GM04503 (cell line): Measurements from ENCODE around the gene OR10Z1.

Experiments used
- DNase-seq: peaks from one replicate; pipeline ENCODE4 v3.0.0-alpha.2; 2012; ENCODE audit warnings: low read depth

OR10Z1 gene, protein sequence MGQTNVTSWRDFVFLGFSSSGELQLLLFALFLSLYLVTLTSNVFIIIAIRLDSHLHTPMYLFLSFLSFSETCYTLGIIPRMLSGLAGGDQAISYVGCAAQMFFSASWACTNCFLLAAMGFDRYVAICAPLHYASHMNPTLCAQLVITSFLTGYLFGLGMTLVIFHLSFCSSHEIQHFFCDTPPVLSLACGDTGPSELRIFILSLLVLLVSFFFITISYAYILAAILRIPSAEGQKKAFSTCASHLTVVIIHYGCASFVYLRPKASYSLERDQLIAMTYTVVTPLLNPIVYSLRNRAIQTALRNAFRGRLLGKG

DNA sequence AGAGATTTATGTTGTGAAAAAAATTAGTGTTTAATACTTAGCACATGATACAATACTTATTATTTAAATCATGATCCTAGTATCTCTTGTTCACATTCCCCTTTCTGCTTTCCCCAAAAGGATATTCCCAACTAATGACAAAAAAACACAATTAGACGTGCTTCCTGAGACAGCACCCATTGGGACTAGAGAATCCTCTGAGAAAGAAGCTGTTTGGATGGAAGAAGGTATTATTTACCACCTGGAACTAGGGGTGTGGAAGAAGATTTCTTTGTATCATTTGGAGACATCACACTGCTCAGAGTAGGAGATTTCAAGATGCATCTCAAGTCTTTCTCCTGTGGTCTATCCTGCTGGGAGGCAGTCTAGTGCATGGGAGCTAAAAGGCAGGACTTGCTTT lies at the start of gene OR10Z1:
OR10Z1 (plus strand) TSS at position 301 of the 400 bp plus-strand sequence. CDS start 1,171 bp downstream, outside the sequence.
- DNase-seq: no peak

DNA sequence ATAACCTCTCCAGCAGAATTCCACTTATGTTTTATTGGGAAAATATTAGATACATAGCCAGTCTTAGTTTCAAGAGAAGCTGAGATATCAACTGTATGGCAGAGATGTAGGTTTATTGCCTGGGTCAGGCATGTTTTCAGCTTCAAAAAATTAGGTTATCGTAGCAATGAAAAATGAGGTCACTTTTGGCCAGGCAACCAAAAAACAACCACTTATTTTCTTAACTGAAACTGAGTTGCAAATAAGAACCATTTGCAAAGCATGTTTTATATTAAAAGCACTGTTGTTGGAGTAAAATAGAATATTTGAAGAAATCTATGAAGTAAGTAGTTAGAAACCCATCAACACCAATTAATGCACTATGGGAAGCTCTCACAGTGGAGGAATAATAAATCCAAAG lies 45.4 kb upstream of the OR10Z1 start:
- no peak for DNase-seq

DNA sequence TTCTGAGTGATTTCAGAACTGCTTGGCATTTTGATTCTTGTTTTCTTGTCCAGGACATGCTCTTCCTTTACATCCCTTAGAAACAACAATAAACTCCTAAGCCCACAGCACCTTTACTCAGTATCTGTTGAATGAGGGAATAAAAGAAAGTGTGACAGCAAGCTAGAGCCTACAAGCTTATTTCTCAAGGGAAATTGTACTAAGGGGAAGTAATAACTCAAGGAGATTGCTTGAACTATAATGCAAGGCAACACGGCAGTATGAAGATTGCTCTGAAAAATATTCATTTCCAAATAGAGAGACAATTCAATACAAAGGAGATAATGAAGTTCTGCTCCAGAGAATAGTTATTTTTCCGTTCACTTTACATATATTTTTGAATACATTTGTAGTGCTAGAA lies 41.2 kb upstream of the OR10Z1 start:
- no peak for DNase-seq

DNA sequence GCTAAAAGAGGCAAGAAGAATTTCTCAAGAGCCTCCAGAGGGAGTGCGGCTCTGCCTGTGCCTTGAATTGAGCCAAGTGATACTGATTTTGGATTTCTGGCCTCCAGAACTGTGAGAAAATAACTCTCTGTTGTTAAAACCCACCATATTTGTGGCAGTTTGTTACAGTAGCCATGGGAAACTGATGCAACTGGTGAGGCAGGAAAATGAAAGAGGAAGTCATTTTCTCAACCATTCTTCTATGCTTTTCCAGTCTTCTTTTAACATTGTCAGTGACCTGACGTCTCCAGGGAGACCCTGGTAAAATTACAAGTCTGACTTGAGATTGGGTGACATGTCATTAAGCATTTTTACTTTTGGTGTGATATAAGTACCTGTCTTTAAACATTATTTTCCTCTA lies 40.5 kb upstream of the OR10Z1 start:
- DNase-seq: no peak

DNA sequence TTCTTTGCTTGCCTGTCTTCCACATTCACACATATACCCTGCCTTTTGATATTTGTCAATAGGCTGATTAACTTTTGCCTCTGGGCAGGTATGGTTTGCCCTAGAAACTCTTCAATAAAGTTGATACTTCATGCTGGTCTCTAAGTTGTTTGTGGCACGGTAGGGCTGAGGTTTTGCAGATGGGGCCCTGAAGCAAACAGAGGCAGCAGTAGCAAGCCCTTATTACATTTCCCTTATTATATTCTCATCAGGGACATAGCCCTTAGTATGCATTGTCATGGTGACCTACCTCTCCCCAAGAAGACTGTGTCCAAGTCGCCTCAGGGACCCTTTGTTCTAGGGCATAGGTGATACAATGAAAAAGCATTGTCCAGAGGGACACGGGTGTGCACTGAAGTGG lies 34.6 kb upstream of the OR10Z1 start, which contains the start of gene OR6P1:
OR6P1 (minus strand) TSS at position 101 of the 400 bp plus-strand sequence. CDS start 6,976 bp downstream, outside the sequence.
- DNase-seq: no peak

DNA sequence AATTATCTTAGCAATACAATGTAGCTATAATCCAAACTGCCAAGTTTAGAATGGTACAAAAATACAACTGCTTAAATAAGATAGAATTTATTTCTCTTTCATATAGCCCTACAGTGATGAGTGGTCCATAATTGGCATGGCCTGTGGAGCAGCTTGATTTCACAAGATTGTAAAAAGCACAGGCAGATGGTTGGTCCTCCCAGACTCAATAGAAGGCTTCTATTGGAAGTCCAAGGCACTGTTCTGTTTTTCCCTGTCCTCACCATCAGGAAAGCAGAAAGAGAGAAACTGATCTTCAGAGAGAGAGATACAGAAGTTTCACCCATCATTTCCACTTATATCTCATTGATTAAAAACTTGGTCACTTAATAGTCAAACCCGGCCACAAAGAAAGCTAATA lies 32.8 kb upstream of the OR10Z1 start:
- no peak for DNase-seq

DNA sequence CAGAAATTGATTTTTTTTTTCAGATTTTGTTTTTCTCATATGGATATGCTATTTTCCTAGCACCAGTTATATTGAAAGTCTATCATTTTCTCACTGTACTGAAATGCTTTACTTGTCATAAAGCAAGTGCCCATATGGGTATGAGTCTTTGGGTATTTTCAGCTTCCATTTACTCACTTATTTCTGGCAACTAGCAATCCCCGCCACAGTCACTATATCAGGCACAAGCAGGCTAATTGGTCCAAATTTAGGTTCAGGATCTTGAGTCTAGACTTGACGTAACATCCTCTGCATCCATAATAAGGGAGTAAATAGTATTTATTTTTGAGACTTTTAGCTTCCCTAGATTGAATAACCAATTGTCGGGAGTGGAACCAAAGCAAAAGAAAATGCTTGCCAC lies 27.5 kb upstream of the OR10Z1 start:
- no peak for DNase-seq

DNA sequence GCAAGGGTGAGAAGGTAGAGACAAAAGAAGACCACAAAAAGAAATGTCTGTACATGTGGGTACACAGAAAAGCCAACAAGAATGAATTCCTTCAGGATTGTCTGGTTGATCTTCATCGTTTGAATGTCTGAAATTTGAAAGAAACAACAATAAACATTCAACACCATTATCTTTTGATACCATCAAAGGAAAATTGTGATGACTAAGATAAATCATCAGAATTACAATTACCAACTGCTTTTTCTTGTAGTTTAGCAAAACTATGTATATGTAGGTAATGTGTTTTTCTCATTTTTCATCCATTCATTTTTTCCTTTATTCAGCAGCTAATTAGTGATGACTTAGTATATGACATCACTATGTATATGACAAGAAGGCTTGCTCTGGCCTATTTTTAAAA lies 25.3 kb upstream of the OR10Z1 start, which contains the start of gene OR10X1:
OR10X1 (minus strand) TSS at position 167 of the 400 bp plus-strand sequence; CDS start at position 167, 0 bp downstream.
- DNase-seq: no peak

DNA sequence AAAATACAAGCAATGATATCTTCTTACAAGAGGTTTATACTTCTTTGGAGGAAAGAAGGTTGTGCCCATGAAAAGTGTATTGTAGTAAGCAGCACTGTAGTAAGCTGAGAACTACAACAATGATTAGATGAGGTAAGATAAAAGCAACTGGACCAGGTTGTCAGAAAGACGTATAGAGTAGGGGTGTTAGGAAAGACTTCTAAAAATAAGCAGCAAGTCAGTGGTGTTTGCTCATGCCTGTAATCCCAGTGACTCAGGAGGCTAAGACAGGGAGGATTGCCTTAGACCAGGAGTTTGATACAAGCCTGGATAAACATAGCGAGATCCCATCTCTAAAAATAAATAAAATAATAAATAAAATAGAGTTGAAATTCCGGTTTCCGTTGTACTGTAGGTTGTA lies 21.1 kb upstream of the OR10Z1 start:
- DNase-seq: no peak

DNA sequence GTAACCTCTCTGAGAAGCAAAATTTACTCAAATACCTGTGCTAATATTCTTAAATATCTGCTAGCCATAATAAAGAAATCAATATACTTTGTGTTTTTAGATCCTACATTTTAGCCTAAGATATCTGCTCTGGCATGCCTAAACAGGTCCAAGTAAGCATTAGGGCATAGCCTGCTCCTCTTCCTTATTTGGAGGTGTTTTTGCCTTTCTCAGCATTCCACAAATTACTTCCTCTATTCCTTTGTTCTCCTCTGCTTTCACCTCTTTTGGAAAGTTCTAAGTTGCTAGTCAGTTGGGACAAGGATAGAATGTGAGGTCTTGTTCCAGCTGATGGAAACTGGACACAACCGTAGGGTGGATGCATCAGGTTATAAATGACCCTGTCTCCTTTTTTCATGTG lies 18.1 kb upstream of the OR10Z1 start:
- no peak for DNase-seq

DNA sequence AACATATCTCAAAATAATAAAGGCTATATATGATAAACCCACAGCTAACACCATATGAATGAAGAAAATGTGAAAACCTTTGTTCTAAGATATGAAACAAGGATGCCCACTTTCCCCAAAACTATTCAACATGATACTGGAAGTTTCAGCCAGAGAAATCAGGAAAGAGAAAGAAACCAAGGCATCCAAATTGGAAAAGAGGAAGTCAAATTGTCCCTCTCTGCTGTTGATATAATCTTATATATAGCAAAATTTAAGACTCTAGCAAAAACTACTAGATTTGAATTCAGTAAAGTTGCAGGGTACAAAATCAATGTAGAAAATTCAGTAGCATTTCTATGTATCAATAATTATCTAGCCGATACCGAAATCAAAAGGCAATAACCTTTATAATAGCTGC lies 4.3 kb upstream of the OR10Z1 start:
- no peak for DNase-seq

DNA sequence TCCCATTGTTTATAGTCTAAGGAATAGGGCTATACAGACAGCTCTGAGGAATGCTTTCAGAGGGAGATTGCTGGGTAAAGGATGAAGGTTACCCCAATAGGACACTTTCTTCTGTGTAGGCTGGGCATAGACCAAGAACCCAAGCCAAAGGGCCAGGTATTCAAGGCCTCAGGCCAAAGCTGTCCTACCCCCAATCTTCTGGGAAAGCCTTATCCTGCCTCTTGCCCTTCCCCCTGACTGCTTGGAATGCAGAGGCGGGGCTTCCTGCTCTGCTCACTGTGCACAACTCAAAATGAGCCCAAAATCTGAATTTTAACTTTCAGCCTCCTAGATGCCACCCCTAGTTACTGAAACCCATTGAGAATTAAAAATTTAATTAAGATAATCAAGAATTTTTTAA lies 2.2 kb downstream of the OR10Z1 start:
- no peak for DNase-seq

DNA sequence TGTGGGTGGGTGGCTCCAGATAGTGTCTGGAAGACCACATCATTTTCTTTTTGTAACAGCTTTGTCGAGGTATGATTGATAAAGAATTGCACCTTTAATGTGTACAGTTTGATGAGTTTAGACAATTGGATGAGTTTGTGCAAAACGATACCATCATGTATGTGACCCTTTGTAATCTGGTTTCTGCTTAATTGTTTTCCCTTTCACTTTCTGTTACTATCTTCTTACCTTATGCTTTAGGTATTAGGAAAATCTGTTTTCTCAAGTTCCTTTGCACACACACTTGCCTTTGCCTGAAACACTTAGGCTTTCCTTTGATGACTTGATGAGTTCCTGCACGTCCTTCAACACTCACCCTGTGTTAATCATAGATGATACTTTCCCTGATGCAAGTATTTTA lies 6.8 kb downstream of the OR10Z1 start:
- no peak for DNase-seq

DNA sequence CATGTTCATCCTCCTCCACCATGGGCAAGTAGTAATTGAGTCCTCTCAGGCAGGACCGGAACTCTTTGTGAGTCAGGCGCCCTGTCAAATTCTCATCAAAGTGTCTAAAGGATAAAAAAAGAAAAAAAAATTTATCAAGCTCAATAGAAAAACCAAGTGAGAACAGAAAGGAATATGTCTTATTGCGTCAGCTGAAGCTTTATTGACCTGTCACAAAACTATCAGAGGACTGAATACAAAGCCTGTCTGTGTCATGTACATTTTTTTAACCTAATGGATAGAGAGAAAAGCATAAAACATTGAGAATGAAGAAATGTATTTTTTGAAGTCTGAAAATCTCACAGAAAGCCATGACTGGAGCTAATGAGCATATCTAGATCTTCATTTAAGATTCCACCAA lies 8.7 kb downstream of the OR10Z1 start:
- no peak for DNase-seq

DNA sequence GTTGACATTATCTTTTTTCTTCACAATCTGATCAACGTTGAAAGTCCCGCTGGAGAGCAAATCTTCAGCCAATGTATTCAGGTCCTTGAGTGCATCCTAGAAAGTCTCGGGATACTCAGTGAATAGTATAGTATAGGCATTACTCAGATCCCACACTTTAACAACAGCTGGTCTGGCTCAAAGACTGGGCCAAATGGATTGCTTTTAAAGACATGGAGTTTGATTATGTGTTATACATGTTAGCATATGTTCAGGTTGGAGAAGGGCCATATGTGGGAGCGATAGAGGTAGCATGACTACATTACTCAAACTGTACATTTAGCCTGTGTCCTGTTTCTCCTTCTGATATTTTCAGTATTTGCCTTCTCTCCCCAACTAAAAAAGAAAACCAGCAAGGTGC lies 33.1 kb downstream of the OR10Z1 start:
- DNase-seq: no peak

DNA sequence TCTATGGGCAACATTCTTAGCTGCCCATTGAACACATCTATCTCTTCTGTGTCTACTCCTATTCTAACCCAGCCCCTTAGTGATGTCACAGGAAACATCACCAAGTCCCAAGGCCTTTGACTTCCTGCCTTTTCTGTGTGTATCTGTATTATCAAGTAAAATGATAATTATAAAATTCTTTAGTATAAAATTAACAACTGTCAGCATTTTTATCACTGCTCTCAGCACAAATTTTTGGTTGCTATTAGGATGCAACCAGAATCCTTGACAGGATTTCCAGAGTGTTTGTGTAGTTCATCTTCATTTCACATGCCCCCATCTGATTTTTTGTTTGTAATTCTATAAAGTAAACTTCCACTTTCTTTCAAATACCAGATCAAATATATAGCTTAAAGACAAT lies 33.8 kb downstream of the OR10Z1 start:
- DNase-seq: no peak

DNA sequence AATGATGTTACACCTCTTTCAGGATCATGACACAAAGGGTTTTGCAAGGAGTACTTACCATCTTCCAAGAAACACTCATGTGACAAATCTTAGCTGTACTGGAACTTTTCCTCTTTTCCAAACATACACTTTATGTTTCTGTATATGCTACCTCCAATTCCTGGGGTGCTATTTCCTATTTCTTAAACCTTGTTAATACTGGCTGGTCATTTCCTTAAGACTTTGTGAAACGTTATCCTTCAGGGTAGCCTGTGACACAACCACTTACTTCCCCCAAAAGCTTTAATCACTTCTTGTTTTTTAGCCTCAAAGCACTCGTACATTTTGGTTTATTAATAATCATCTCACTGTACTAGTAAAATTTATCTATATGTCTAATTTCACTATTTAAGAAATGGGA lies 39.4 kb downstream of the OR10Z1 start:
- no peak for DNase-seq

DNA sequence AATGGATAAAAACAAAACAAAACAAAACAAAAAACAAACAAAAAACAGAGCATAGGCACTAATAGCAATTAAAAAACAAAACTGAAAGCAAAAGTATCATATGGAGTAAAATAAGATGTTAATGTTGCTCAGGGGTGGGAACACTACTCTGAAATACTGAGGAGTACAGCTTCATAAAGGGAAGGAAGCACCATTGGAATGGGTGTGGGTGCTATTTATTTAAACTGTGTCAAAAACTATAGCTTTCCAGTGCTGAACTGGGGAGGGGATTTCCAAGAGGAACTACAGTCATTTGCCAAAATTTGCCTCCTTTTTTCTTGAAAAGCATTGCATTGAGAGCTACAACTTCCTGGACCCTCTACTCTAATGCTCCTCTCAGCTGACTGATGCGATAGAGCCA lies 41.4 kb downstream of the OR10Z1 start:
- DNase-seq: no peak

DNA sequence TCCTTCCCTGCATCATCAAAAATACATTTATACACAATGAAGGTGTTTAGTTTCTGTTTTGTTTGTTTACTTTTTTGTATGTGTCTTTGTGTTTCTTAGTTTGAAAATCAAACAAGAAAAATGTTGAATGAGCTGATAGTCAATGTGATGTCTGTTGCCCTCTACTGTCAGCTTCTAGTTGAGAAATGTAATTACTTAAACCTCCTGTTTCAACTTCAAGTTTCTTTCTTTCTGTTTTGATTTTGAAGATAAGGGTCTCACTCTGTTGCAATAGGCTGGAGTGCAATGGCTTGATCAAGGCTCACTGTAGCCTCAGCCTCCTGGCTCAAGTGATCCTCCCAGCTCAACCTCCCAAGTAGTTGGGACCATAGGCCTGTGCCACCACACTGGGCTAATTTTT lies 44.0 kb downstream of the OR10Z1 start:
- no peak for DNase-seq

DNA sequence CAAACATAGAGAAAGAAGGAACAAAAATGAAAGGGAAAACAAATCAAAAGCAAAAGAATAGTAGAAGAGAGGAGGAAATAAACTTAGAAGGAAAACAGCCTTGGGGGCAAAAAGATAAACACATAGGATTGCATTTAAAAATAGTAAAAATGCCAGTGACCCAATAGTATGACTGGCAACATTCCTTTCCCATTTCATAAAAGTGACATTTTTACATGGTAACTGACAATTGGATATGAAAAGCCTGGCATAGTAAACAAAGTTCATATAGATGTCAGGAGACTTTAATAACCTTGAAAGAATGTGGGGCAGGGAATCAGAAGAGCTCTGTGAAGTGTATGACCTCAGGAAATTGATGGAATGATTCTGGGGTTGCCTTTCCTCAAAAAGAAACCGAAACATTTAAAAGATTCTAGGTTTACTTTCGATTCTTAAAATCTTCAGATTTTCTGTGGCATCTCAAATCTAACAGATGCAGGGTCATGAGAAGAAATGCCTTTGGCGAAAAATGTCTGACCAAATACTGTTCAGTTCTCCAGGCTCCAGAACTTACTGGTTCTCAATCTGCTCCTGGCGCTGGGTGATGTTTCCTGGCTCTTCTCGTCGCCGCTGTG lies 47.8 kb downstream of the OR10Z1 start:
- no peak for DNase-seq

DNA sequence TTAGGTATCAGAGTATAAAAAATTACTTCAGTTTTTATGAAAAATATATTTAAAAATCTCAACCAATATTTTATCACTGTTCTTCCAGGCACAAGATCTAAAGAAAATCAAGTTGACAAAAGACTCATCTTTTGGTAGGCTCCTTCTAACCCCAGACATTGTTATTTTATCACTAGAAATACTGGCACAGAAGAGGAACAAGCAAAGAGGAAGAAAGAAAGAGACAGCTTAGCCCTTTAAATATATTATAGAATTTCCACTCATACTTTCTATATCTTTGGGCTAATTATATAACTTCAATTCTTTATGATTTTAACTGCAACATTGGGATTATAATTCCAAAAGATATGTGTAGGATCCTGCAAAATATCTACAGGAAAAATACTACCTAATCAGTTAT lies 49.0 kb downstream of the OR10Z1 start:
- no peak for DNase-seq

DNA sequence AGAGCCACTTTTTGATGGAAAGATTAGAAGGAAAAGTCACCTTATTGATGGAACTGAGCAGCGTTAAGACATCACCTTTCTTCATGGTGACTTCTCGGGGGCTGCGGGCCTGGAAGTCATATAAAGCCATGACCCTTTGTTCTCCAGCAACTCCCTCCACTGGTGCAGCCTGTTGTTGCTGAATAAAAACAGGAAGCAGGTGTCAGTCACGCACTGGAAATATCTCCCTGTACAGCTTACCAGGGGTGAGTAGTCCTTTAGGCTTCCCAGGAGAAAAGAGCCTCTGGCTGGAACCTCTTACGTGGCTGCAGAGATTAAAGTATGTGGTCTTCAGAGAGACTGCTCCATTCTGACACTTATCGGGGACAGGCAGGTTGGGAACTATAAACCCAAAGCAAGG lies 49.5 kb downstream of the OR10Z1 start:
- DNase-seq: no peak
